ENCODE data around the gene SYNE2.

The SYNE2 gene

GRCh38 chr14:63912286-63912685, 59.5 kb downstream of the SYNE2 start:
- DNase-seq = no peak

- DNase-seq = no peak
These were observed 65.6 kb downstream of the SYNE2 start for GRCh38 chr14:63918411-63918810.

- DNase-seq = no peak
These were observed 70.1 kb downstream of the SYNE2 start for GRCh38 chr14:63922696-63923421.

GRCh38 chr14:63923422-63923752, 70.6 kb downstream of the SYNE2 start:
- no peak for DNase-seq

GRCh38 chr14:63924375-63924774, 71.6 kb downstream of the SYNE2 start:
- no peak for DNase-seq

GRCh38 chr14:63926641-63927040, 73.8 kb downstream of the SYNE2 start:
- no peak for DNase-seq

GRCh38 chr14:63928744-63929174, 76.0 kb downstream of the SYNE2 start:
- DNase-seq = no peak

GRCh38 chr14:63933110-63933509, 80.3 kb downstream of the SYNE2 start:
- no peak for DNase-seq

- no peak for DNase-seq
These were observed 80.9 kb downstream of the SYNE2 start for GRCh38 chr14:63933711-63934110.

GRCh38 chr14:63938198-63939005, 85.6 kb downstream of the SYNE2 start:
- DNase-seq = no peak

GRCh38 chr14:63939006-63939270, 86.1 kb downstream of the SYNE2 start:
- no peak for DNase-seq

- no peak for DNase-seq
These were observed 87.6 kb downstream of the SYNE2 start for GRCh38 chr14:63940387-63940786.

- no peak for DNase-seq
These were observed 88.2 kb downstream of the SYNE2 start for GRCh38 chr14:63941023-63941422.

GRCh38 chr14:63949696-63950095, 96.9 kb downstream of the SYNE2 start:
- DNase-seq = no peak

GRCh38 chr14:63951021-63951420, 98.2 kb downstream of the SYNE2 start:
- no peak for DNase-seq

- DNase-seq = no peak
These were observed 98.6 kb downstream of the SYNE2 start for GRCh38 chr14:63951429-63951828.

GRCh38 chr14:63952053-63952932, 99.5 kb downstream of the SYNE2 start:
- no peak for DNase-seq

- DNase-seq = no peak
These were observed 100.2 kb downstream of the SYNE2 start for GRCh38 chr14:63952933-63953437.

GRCh38 chr14:63956326-63956725, 103.5 kb downstream of the SYNE2 start:
- no peak for DNase-seq

GRCh38 chr14:63960926-63961567, 108.2 kb downstream of the SYNE2 start:
- DNase-seq = no peak

GRCh38 chr14:63962906-63963305, 110.1 kb downstream of the SYNE2 start:
- no peak for DNase-seq

GRCh38 chr14:63963439-63963838, 110.6 kb downstream of the SYNE2 start:
- no peak for DNase-seq

- no peak for DNase-seq
These were observed 111.3 kb downstream of the SYNE2 start for GRCh38 chr14:63964113-63964512.

All from right hindlimb (tissue), 1 donor.